Measurements from ENCODE around the gene RPL3. TPM values are rescaled to one million over a fixed set of nuclear protein-coding genes. Genes with fewer than 3 reads are reported as not detected.

The RPL3 gene
- total and polyA plus RNA-seq, 5 experiments from 2014 or later: 3,621 to 5,383 (median 4,219) TPM

- Mint-ChIP-seq H3K9me3 (no peaks in the 10 kb centered on the region), H3K27ac (no peak overlapping the region), H3K4me3 (no peak overlapping the region), H3K36me3 (no peaks in the 10 kb centered on the region), H3K4me1 (peaks cover 0 to 6% (median 0%) of the 10 kb centered on the region in 4 donors), H3K27me3 (peaks cover 0 to 10% (median 8%) of the 10 kb centered on the region in 5 donors)
- DNase-seq: no peak
- ATAC-seq: no peak
- POLR2A ChIA-PET: no interaction called here
Measured at GRCh38 chr22:39292561-39293074, 26.8 kb downstream of the RPL3 start.

GRCh38 chr22:39292031-39292462 lies 27.4 kb downstream of the RPL3 start:
- no peaks in the 10 kb centered on the region for H3K36me3 Mint-ChIP-seq
- DNase-seq: no peak
- no peak overlapping the region for H3K4me3 Mint-ChIP-seq
- peaks cover 0 to 12% (median 3%) of the 10 kb centered on the region in 4 donors for H3K4me1 Mint-ChIP-seq
- POLR2A ChIA-PET: no interaction called here
- no peaks in the 10 kb centered on the region for H3K9me3 Mint-ChIP-seq
- H3K27ac Mint-ChIP-seq: no peak overlapping the region
- peaks cover 0 to 10% (median 8%) of the 10 kb centered on the region in 5 donors for H3K27me3 Mint-ChIP-seq
- ATAC-seq: no peak

GRCh38 chr22:39291523-39291922 lies 27.9 kb downstream of the RPL3 start:
- no peak overlapping the region for H3K4me3 Mint-ChIP-seq
- no peak for ATAC-seq
- no peak for DNase-seq
- no peaks in the 10 kb centered on the region for H3K36me3 Mint-ChIP-seq
- peaks cover 0 to 8% (median 5%) of the 10 kb centered on the region in 5 donors for H3K27me3 Mint-ChIP-seq
- POLR2A ChIA-PET: interaction anchor here (0.6 kb wide), 1 partner anchor 40 kb away, joined by 3 read pairs; no protein-coding TSS in a partner anchor
- peaks cover 0 to 17% (median 3%) of the 10 kb centered on the region in 4 donors for H3K4me1 Mint-ChIP-seq
- H3K9me3 Mint-ChIP-seq: no peaks in the 10 kb centered on the region
- no peak overlapping the region for H3K27ac Mint-ChIP-seq

GRCh38 chr22:39290724-39291161 lies 28.7 kb downstream of the RPL3 start:
- Mint-ChIP-seq H3K9me3 (peaks cover 0 to 5% (median 0%) of the 10 kb centered on the region in 9 donors), H3K4me1 (peaks cover 0 to 22% (median 3%) of the 10 kb centered on the region in 4 donors), H3K36me3 (no peaks in the 10 kb centered on the region), H3K27me3 (peaks cover 0 to 6% (median 3%) of the 10 kb centered on the region in 5 donors), H3K4me3 (no peak overlapping the region), H3K27ac (no peak overlapping the region)
- POLR2A ChIA-PET: no interaction called here
- ATAC-seq: no peak
- no peak for DNase-seq

GRCh38 chr22:39289975-39290720 lies 29.3 kb downstream of the RPL3 start:
- Mint-ChIP-seq H3K27ac (no peak overlapping the region), H3K9me3 (peaks cover 0 to 10% (median 2%) of the 10 kb centered on the region in 9 donors), H3K36me3 (no peaks in the 10 kb centered on the region), H3K4me1 (peaks cover 0 to 22% (median 3%) of the 10 kb centered on the region in 4 donors), H3K4me3 (no peak overlapping the region), H3K27me3 (peaks cover 0 to 7% (median 3%) of the 10 kb centered on the region in 5 donors)
- POLR2A ChIA-PET: no interaction called here
- no peak for ATAC-seq
- no peak for DNase-seq

GRCh38 chr22:39289533-39289932 lies 29.9 kb downstream of the RPL3 start:
- Mint-ChIP-seq H3K27ac (no peak overlapping the region), H3K4me1 (peaks cover 0 to 22% (median 3%) of the 10 kb centered on the region in 4 donors), H3K9me3 (peaks cover 0 to 13% (median 2%) of the 10 kb centered on the region in 9 donors), H3K36me3 (no peaks in the 10 kb centered on the region), H3K4me3 (no peak overlapping the region), H3K27me3 (peaks cover 0 to 7% (median 3%) of the 10 kb centered on the region in 5 donors)
- DNase-seq (no peak), ATAC-seq (no peak)
- POLR2A ChIA-PET: no interaction called here

- no peak for DNase-seq
- POLR2A ChIA-PET: interaction anchor here (1.2 to 1.4 kb wide), 2 partner anchors 9 to 28 kb away, joined by 3 read pairs; no protein-coding TSS in a partner anchor
- peaks cover 0 to 4% (median 0%) of the 10 kb centered on the region in 5 donors for H3K27me3 Mint-ChIP-seq
- ATAC-seq: no peak
- H3K9me3 Mint-ChIP-seq: peaks cover 0 to 13% (median 2%) of the 10 kb centered on the region in 9 donors
- no peak overlapping the region for H3K27ac Mint-ChIP-seq
- H3K4me1 Mint-ChIP-seq: peaks cover 0 to 22% (median 3%) of the 10 kb centered on the region in 4 donors
- no peaks in the 10 kb centered on the region for H3K36me3 Mint-ChIP-seq
- H3K4me3 Mint-ChIP-seq: no peak overlapping the region
Measured at GRCh38 chr22:39288135-39288898, 31.1 kb downstream of the RPL3 start.

- no peaks in the 10 kb centered on the region for H3K36me3 Mint-ChIP-seq
- ATAC-seq (peak in 1 of 2 donors; percentile 38), DNase-seq (no peak)
- H3K4me3 Mint-ChIP-seq: peak overlapping the region in 1 of 10 donors; percentile 12
- H3K9me3 Mint-ChIP-seq: peaks cover 0 to 13% (median 2%) of the 10 kb centered on the region in 9 donors
- peaks cover 0 to 26% (median 3%) of the 10 kb centered on the region in 4 donors for H3K4me1 Mint-ChIP-seq
- H3K27me3 Mint-ChIP-seq: peaks cover 0 to 3% (median 0%) of the 10 kb centered on the region in 5 donors
- POLR2A ChIA-PET: interaction anchor here (0.8 to 1.4 kb wide), 3 partner anchors 10 to 113 kb away, joined by 3 read pairs; no protein-coding TSS in a partner anchor
- peak overlapping the region in 4 of 10 donors; percentile 1 to 77 (median 16) for H3K27ac Mint-ChIP-seq
Measured at GRCh38 chr22:39287076-39287725, 32.2 kb downstream of the RPL3 start.

GRCh38 chr22:39284983-39285382 lies 34.4 kb downstream of the RPL3 start:
- Mint-ChIP-seq H3K4me3 (no peak overlapping the region), H3K4me1 (peaks cover 0 to 29% (median 6%) of the 10 kb centered on the region in 4 donors), H3K27ac (no peak overlapping the region), H3K9me3 (peaks cover 0 to 13% (median 2%) of the 10 kb centered on the region in 9 donors), H3K27me3 (peaks cover 0 to 5% (median 0%) of the 10 kb centered on the region in 5 donors), H3K36me3 (no peaks in the 10 kb centered on the region)
- DNase-seq: no peak
- no peak for ATAC-seq
- POLR2A ChIA-PET: no interaction called here

GRCh38 chr22:39284142-39284980 lies 35.1 kb downstream of the RPL3 start:
- H3K4me3 Mint-ChIP-seq: no peak overlapping the region
- H3K4me1 Mint-ChIP-seq: peaks cover 0 to 29% (median 6%) of the 10 kb centered on the region in 4 donors
- DNase-seq (no peak), ATAC-seq (no peak)
- H3K9me3 Mint-ChIP-seq: peaks cover 0 to 13% (median 2%) of the 10 kb centered on the region in 9 donors
- POLR2A ChIA-PET: no interaction called here
- H3K27ac Mint-ChIP-seq: peak overlapping the region in 1 of 10 donors; percentile 38
- H3K27me3 Mint-ChIP-seq: peaks cover 0 to 7% (median 3%) of the 10 kb centered on the region in 5 donors
- no peaks in the 10 kb centered on the region for H3K36me3 Mint-ChIP-seq

- Mint-ChIP-seq H3K9me3 (peaks cover 0 to 13% (median 2%) of the 10 kb centered on the region in 9 donors), H3K27ac (peak overlapping the region in 1 of 10 donors; percentile 38), H3K27me3 (peaks cover 0 to 11% (median 3%) of the 10 kb centered on the region in 5 donors), H3K4me3 (no peak overlapping the region), H3K4me1 (peaks cover 0 to 29% (median 6%) of the 10 kb centered on the region in 4 donors), H3K36me3 (no peaks in the 10 kb centered on the region)
- POLR2A ChIA-PET: no interaction called here
- no peak for ATAC-seq
- no peak for DNase-seq
Measured at GRCh38 chr22:39283322-39284141, 35.9 kb downstream of the RPL3 start.

Data from naive thymus-derived CD8-positive, alpha-beta T cell (primary cell).